Neuronal stem cell (in vitro differentiated cells): ENCODE data around the gene CFAP92.

Experiments used
- DNase-seq: peaks from one replicate; pipeline ENCODE4 v3.0.0-alpha.2; 2013; ENCODE audit warnings: low spot score
- H2AFZ ChIP-seq: one replicate; pipeline ENCODE4 v1.6.1; 2013; ENCODE audit warnings: mild to moderate bottlenecking, low read length, inconsistent platforms
- H2AK5ac ChIP-seq: 2 replicates; pipeline ENCODE4 v1.6.1; 2013; ENCODE audit warnings: low read depth, mild to moderate bottlenecking, inconsistent platforms, low read length, moderate library complexity, mixed read lengths
- H2BK120ac ChIP-seq: 2 replicates; pipeline ENCODE4 v1.6.1; 2013; ENCODE audit warnings: low read depth, mild to moderate bottlenecking, inconsistent platforms, low read length, moderate library complexity, mixed read lengths
- H2BK12ac ChIP-seq: one replicate; pipeline ENCODE4 v1.6.1; 2013; ENCODE audit warnings: low read length, inconsistent platforms
- H2BK15ac ChIP-seq: 2 replicates; pipeline ENCODE4 v1.6.1; 2013; ENCODE audit warnings: mild to moderate bottlenecking, low read length, inconsistent platforms, mixed read lengths
- H2BK5ac ChIP-seq: one replicate; pipeline ENCODE4 v1.6.1; 2013; ENCODE audit warnings: inconsistent platforms, mild to moderate bottlenecking, low read length, moderate library complexity
- H3K14ac ChIP-seq: one replicate; pipeline ENCODE4 v1.6.1; 2013; ENCODE audit warnings: low read length, inconsistent platforms
- H3K18ac ChIP-seq: 2 replicates; pipeline ENCODE4 v1.6.1; 2013; ENCODE audit warnings: low read length, inconsistent platforms
- H3K23ac ChIP-seq: 2 replicates; pipeline ENCODE4 v1.6.1; 2013; ENCODE audit warnings: low read depth, mild to moderate bottlenecking, mixed read lengths, low read length, inconsistent platforms; ENCODE audit not compliant: poor library complexity
- H3K27ac ChIP-seq: replicated peaks from 3 replicates; pipeline ENCODE4 v1.5.1; 2013; ENCODE audit warnings: low read length, inconsistent platforms
- H3K27me3 ChIP-seq, 3 experiments: 2 replicates each; pipeline ENCODE4 v1.6.1; 2013; ENCODE audit warnings: low read length in 3 of 3, mild to moderate bottlenecking in 2 of 3, inconsistent platforms in 1 of 3, low read depth in 1 of 3, mixed read lengths in 1 of 3, moderate library complexity in 1 of 3; ENCODE audit not compliant: control insufficient read depth in 3 of 3, insufficient read depth in 3 of 3
- H3K36me3 ChIP-seq, 2 donors: replicated peaks in 1 of 2; 2 replicates each; pipeline ENCODE4 v1.6.1; 2013; ENCODE audit warnings: low read length in 2 of 2; ENCODE audit not compliant: control insufficient read depth in 2 of 2, insufficient read depth in 2 of 2
- H3K4ac ChIP-seq: 2 replicates; pipeline ENCODE4 v1.6.1; 2013; ENCODE audit warnings: inconsistent platforms, mild to moderate bottlenecking, low read length, moderate library complexity
- H3K4me1 ChIP-seq, 2 donors: 1 replicate in 1 of 2; 2 replicates in 1 of 2; pipeline ENCODE4 v1.6.1; 2013; ENCODE audit warnings: low read length in 2 of 2, low read depth in 1 of 2; ENCODE audit not compliant: control insufficient read depth in 2 of 2, insufficient read depth in 1 of 2
- H3K4me2 ChIP-seq: one replicate; pipeline ENCODE4 v1.6.1; 2013; ENCODE audit warnings: mild to moderate bottlenecking, low read length, inconsistent platforms; ENCODE audit not compliant: insufficient read depth, poor library complexity, severe bottlenecking
- H3K4me3 ChIP-seq, 2 donors: 2 replicates each; pipeline ENCODE4 v1.5.1; 2013; ENCODE audit warnings: low read length in 2 of 2, mild to moderate bottlenecking in 2 of 2, inconsistent platforms in 1 of 2, moderate library complexity in 1 of 2
- H3K79me1 ChIP-seq: one replicate; pipeline ENCODE4 v1.6.1; 2013; ENCODE audit warnings: low read depth, mild to moderate bottlenecking, inconsistent platforms, low read length, moderate library complexity
- H3K9ac ChIP-seq: one replicate; pipeline ENCODE4 v1.6.1; 2013; ENCODE audit warnings: mild to moderate bottlenecking, low read depth, low read length, inconsistent platforms; ENCODE audit not compliant: poor library complexity
- H3K9me3 ChIP-seq, 2 donors: replicated peaks in 1 of 2; 2 replicates each; pipeline versions ENCODE3 to v1.6.1; 2013; ENCODE audit warnings: low read length in 2 of 2, mild to moderate bottlenecking in 2 of 2, inconsistent platforms in 1 of 2, low read depth in 1 of 2, mixed read lengths in 1 of 2, moderate library complexity in 1 of 2; ENCODE audit not compliant: control insufficient read depth in 2 of 2, insufficient read depth in 1 of 2
- H4K8ac ChIP-seq: one replicate; pipeline ENCODE4 v1.6.1; 2013; ENCODE audit warnings: low read depth, mild to moderate bottlenecking, inconsistent platforms, low read length, moderate library complexity
- H4K91ac ChIP-seq: one replicate; pipeline ENCODE4 v1.6.1; 2013; ENCODE audit warnings: low read length, low read depth, mild to moderate bottlenecking, inconsistent platforms; ENCODE audit not compliant: poor library complexity
- WGBS, 2 donors: extraction: QIAGEN DNeasy Blood & Tissue Kit; methylation state at CpG; one replicate each; pipeline ENCODE4 v1.1.7; 2013; ENCODE audit warnings: missing lambda C conversion rate in 2 of 2, mixed read lengths in 1 of 2; ENCODE audit not compliant: insufficient read length in 2 of 2, insufficient replicate concordance in 1 of 2; ENCODE audit errors: extremely low coverage in 2 of 2; 5-methylcytosine and 5-hydroxymethylcytosine counted together

Gene CFAP92

DNA sequence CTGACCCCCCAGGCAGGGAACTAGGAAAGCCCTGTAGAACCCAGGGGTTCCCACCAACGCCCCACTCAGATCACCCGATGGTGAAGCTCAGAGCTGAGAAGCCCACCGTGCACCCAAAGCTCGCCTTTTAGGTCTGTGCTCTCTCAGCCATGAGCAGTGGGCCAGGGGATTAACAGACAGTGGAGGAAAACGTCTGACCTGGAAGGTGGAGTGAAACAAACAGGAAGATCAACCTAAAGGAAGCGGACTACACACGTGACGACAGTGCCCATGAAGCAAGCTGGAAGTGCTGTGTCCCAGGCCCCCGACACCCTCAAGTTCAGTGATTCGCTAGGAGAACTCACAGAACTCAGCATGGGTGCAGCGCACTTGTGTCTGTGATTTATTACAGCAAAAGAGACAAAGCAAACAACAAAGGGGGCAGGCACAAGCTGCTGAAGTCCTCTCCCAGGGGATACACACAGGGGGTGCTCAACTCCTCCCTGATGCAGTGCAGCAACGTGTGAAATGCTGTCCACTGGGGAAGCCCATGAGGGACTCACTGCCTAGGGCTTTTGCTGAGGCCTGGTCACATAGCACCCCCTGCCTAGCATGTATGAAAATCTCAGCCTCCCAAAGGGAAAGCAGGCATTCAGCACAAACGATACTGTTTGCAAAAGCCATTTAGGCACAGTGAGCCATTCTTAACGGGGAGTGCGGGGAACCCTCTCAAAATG lies 43.5 kb downstream of the CFAP92 start:
- no peak overlapping the region for H2AK5ac ChIP-seq
- H3K27me3 ChIP-seq, result no peaks in the 10 kb centered on the region
- H2BK15ac ChIP-seq, result no peak overlapping the region
- no peak overlapping the region for H4K91ac ChIP-seq
- H3K18ac ChIP-seq, result peak overlapping the region; percentile 12
- H3K4me2 ChIP-seq, result no peak overlapping the region
- no peak overlapping the region for H2BK120ac ChIP-seq
- no peak overlapping the region for H3K23ac ChIP-seq
- WGBS, 2 donors, result no CpG with 5 or more reads among the region's 15 CpGs
- no peaks in the 10 kb centered on the region for H3K9me3 ChIP-seq
- peak overlapping the region; percentile 15 for H2AFZ ChIP-seq
- H3K4ac ChIP-seq, result no peak overlapping the region
- H4K8ac ChIP-seq, result no peak overlapping the region
- peaks cover 0 to 6% of the 10 kb centered on the region in 2 donors for H3K4me1 ChIP-seq
- H3K27ac ChIP-seq, result no peak overlapping the region
- no peak overlapping the region for H3K14ac ChIP-seq
- DNase-seq, result no peak
- no peak overlapping the region for H2BK5ac ChIP-seq
- no peaks in the 10 kb centered on the region for H3K36me3 ChIP-seq
- no peaks in the 10 kb centered on the region for H3K79me1 ChIP-seq
- H3K9ac ChIP-seq, result peak overlapping the region; percentile 37
- H3K4me3 ChIP-seq, result no peak overlapping the region
- no peak overlapping the region for H2BK12ac ChIP-seq

DNA sequence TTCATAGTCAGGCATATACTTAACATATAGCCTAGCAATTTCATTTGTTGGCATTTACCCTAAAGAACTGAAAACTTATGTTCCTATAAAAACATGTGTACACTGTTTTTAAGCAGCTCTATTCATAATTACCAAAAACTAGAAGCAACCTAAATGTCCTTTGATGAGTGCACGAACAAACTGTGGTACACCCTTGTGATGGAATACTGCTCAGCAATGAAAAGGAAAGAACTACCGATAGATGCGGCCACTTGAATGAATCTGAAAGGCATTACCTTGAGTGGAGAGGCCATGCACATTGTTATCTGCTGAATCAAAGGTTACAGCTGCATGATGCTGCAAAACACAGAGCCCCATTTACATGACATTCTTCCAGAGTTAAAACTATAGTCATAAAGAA lies 44.7 kb downstream of the CFAP92 start:
- Histone ChIP-seq H2BK12ac (no peak overlapping the region), H3K4me3 (no peak overlapping the region), H4K91ac (no peak overlapping the region), H2BK5ac (no peak overlapping the region), H2AK5ac (no peak overlapping the region), H3K9ac (no peak overlapping the region), H2BK15ac (no peak overlapping the region), H3K36me3 (peaks cover 0 to 6% of the 10 kb centered on the region in 2 donors), H4K8ac (no peak overlapping the region), H3K4me2 (no peak overlapping the region), H3K79me1 (no peaks in the 10 kb centered on the region), H2BK120ac (no peak overlapping the region), H3K23ac (no peak overlapping the region), H3K4ac (no peak overlapping the region), H3K4me1 (peaks cover 0 to 6% of the 10 kb centered on the region in 2 donors), H3K27me3 (no peaks in the 10 kb centered on the region), H3K18ac (no peak overlapping the region), H2AFZ (no peak overlapping the region), H3K27ac (no peak overlapping the region), H3K14ac (no peak overlapping the region), H3K9me3 (no peaks in the 10 kb centered on the region)
- no peak for DNase-seq
- no CpG with 5 or more reads among the region's 3 CpGs for WGBS, 2 donors

DNA sequence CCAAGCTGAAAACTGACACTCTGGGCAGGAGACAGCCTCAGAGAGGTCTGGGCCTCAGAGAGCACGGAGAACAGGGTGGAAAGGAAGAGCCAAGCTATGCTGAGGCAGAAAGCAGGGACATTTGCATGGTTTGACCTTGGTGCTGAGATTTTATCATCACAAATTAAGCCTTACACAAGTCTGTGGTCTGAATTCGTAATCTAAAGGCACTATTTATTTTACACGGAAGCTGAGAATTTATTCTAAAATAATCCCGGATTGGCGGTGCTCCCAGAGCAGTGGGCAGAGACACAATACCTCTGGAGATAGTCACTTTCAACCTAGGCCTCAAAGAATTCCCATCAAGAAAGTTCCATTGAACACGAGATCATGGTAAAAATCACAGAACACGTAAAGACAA lies 47.5 kb downstream of the CFAP92 start:
- Histone ChIP-seq H2BK120ac (no peak overlapping the region), H3K9ac (no peak overlapping the region), H3K14ac (no peak overlapping the region), H2AK5ac (no peak overlapping the region), H2AFZ (no peak overlapping the region), H3K23ac (no peak overlapping the region), H3K79me1 (no peaks in the 10 kb centered on the region), H3K27ac (no peak overlapping the region), H3K4ac (no peak overlapping the region), H4K8ac (no peak overlapping the region), H3K4me3 (no peak overlapping the region), H4K91ac (no peak overlapping the region), H3K9me3 (peaks cover 0 to 1% of the 10 kb centered on the region in 2 donors), H2BK12ac (no peak overlapping the region), H2BK5ac (no peak overlapping the region), H2BK15ac (no peak overlapping the region), H3K36me3 (peaks cover 0 to 6% of the 10 kb centered on the region in 2 donors), H3K4me2 (no peak overlapping the region), H3K4me1 (peaks cover 0 to 6% of the 10 kb centered on the region in 2 donors), H3K18ac (no peak overlapping the region), H3K27me3 (no peaks in the 10 kb centered on the region)
- no CpG with 5 or more reads among the region's 7 CpGs for WGBS, 2 donors
- no peak for DNase-seq

DNA sequence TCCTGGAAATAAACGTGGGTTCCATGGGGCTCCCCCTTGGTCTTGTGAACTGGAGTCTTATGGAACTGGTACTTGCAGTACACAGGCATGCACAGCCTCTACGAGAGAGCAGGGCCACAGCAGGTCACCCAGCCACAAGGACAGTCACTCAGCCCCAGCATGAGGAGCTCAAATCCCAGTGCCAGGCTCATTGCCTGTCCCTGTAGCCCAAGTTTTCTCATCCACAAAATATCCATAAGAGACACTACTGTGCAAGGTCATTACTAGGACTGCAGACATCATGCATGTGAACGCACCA lies 48.0 kb downstream of the CFAP92 start:
- H3K18ac ChIP-seq, result no peak overlapping the region
- H3K27me3 ChIP-seq, result no peaks in the 10 kb centered on the region
- no peak for DNase-seq
- H3K23ac ChIP-seq, result no peak overlapping the region
- H3K4ac ChIP-seq, result no peak overlapping the region
- no peak overlapping the region for H4K8ac ChIP-seq
- H3K14ac ChIP-seq, result no peak overlapping the region
- H3K4me2 ChIP-seq, result no peak overlapping the region
- no peak overlapping the region for H2BK12ac ChIP-seq
- peaks cover 0 to 1% of the 10 kb centered on the region in 2 donors for H3K9me3 ChIP-seq
- no peak overlapping the region for H2AFZ ChIP-seq
- H3K9ac ChIP-seq, result no peak overlapping the region
- H3K4me1 ChIP-seq, result peaks cover 0 to 6% of the 10 kb centered on the region in 2 donors
- WGBS, 2 donors, result no CpG with 5 or more reads among the region's 3 CpGs
- H3K79me1 ChIP-seq, result no peaks in the 10 kb centered on the region
- peaks cover 0 to 6% of the 10 kb centered on the region in 2 donors for H3K36me3 ChIP-seq
- no peak overlapping the region for H2BK120ac ChIP-seq
- no peak overlapping the region for H2BK15ac ChIP-seq
- H3K4me3 ChIP-seq, result no peak overlapping the region
- no peak overlapping the region for H4K91ac ChIP-seq
- no peak overlapping the region for H2AK5ac ChIP-seq
- no peak overlapping the region for H3K27ac ChIP-seq
- H2BK5ac ChIP-seq, result peak overlapping the region; percentile 29
